NCI-H2171 treated with DMSO at 0.1 percent for 48 hours (cell line): ENCODE results near the gene JARID2.
"Not testable (repeated sequence)": the region's sequence is repeated elsewhere in the genome, so short reads cannot be mapped to it uniquely, and the experiment has no call there.

Experiments
- DNase-seq: peaks from one replicate; lab custom pipeline; 2025; lab: John Stamatoyannopoulos, UW

Gene JARID2

DNA sequence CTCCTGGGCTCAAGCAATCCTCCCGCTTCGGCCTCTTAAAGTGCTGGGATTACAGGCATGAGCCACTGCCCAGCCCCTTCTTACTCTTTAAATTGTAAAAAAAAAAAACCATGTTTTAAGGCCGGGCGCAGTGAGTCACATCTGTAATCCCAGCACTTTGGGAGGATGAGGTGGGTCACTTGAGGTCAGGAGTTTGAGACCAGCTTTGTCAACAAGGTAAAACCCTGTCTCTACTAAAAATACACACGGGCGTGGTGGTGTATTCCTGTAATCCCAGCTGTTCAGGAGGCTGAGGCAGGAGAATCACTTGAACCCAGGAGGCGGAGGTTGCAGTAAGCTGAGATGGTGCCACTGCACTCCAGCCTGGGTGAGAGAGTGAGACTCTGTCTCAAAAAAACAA lies 43.6 kb downstream of the JARID2 start:
- not testable (repeated sequence) for DNase-seq

GRCh38 chr6:15290067-15290680 lies 44.3 kb downstream of the JARID2 start:
- no peak for DNase-seq

DNA sequence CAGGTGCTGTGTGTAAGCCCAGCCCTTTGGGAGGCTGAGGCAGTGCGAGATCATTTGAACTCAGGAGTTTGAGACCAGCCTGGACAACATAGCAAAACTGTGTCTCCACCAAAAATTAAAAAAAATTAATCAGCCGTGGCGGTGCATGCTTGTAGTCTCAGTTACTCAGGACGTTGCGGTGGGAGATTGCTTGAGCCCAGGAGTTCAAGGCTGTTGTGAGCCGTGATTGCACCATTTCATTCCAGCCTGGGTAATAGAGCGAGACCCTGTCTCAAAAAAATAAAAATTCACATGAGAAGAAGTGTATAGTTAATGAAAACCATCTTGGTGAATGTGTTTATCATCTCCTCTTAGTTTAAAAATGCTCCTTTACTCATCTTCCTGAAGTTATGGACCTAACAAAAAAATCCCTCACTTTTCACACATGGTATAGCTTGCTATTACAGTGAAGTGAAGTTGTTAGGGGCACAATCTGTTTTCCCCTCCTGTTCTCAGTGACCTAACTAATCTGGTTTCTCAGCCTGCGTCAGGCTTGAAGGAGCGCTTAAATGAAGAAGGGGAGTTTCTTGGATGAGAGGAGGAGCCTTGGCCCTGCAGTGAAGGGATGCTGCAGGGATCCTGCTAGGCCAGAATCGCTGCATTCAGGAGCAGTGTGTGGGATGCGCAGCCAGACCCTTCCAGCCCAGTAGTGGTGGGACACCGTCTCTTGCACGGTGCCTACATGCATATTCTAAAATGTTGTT lies 45.3 kb downstream of the JARID2 start:
- no peak for DNase-seq

GRCh38 chr6:15292721-15293302 lies 46.9 kb downstream of the JARID2 start:
- DNase-seq, result no peak

DNA sequence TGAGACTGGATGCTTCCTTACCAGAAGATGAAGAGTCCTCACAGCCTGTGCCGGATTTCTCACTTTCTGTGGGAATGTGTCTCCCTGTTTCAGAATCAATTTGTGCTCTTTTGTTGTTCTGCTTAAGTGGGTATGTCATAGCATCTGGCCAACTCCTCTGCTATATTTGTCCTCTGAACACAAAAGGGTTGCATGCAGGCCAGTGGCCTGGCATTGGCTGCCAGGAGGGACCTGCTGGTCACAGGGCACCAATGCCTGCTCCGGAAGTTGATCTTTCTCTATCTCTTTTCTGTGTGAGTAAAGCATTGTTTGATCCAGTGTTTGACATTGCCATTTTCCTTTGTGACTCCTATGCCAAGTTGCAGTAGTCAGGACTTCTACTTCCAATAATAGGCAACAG lies 47.8 kb downstream of the JARID2 start:
- DNase-seq, result no peak

- no peak for DNase-seq
Observed at GRCh38 chr6:15294504-15294903, 48.6 kb downstream of the JARID2 start.

GRCh38 chr6:15296249-15296648 lies 50.4 kb downstream of the JARID2 start:
- no peak for DNase-seq

DNA sequence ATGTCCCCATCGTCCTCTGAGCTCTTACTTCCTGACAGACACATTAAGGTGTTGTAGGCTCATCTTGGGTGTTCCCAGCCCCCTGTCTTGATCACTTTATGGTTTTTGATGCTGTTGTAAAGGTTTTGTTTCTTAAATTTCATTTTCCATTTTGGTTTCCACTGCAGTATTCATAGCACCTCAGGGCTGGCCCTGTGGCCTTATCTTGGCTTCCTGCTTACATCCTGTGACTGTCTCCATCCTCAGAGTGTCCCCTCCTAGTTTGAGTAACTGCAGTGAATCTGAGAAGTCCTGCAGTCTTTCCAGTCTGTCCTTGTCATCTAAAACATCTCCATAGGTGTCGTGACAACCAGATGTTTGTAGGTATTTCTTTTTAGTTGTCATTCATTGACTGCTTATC lies 50.9 kb downstream of the JARID2 start:
- no peak for DNase-seq

DNA sequence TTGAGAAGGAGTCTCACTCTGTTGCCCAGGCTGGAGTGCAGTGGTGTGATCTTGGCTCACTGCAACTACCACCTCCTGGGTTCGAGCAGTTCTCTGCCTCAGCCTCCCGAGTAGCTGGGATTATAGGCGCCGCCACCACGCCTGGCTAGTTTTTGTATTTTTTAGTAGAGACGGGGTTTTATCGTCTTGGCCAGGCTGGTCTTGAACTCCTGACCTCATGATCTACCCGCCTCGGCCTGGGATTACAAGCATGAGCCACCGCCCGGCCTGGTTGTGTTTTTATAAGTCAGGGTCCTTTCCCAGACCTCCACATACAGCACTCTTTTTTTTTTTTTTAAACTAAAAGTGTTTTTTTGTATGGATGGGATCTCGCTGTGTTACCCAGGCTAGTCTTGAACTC lies 51.3 kb downstream of the JARID2 start:
- not testable (repeated sequence) for DNase-seq

DNA sequence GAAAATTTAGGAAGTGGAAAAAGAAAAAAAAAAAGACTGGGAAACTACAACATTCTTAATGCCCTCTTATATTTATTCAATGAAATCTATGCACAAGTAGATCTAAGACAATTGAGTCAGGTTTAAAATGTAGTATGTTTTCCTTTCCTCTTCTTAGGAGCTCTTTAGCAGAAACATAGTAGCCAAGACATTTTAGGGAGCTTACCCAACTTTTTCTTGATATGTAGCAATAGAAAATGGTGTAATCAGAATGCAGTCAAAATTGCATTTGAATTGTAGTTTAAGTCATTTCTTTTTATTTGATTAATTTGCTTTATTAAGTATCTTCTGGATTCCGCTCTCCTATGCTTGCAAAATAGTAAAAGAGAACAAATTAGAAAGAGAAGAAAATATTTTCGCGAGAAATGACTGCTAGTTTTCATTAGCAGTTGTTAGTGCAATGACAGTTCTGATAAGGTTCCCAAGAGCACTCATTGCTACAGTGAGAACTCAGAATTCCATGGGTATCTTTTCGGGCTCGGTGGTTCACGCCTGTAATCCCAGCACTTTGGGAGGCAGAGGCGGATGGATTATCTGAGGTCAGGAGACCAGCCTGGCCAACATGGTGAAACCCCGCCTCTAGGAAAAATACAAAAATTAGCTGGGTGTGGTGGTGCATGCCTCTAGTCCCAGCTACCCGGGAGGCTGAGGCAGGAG lies 52.2 kb downstream of the JARID2 start:
- no peak for DNase-seq

DNA sequence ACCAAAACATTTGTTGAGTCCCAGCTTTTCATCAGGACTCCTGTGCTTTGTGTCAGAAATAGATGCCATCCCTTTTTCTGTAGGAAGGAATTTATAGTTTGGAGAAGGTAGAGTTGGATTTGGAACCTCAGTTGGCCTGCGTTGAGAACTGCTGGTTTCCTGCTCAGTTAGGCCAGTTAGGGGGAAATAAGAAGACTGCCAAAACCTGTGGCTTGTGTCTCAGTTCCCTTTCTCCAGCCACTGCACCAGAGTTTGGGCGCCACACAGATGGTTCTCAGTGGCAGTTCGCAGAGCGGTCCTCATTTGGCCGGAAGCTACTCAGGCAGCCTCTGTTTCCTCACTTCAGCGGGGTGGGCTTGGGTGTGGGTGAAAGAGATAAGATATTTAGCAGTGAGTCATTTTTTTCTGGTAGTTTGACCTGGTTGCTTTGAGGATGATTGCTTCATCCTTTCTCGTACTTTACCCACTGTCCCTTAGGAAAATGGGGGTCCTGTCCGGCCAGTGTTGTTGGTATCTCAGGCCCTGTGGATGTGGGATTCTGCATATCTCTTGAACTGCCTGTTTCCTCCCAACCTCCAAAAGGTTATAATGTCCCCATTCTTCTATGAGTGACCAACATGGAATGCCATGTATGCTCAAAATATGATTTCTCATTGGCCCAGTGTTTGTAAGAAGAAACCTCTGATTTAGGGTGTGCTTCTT lies 53.7 kb downstream of the JARID2 start:
- no peak for DNase-seq

- DNase-seq, result no peak
Observed at GRCh38 chr6:15301179-15302006, 55.5 kb downstream of the JARID2 start.

- no peak for DNase-seq
Observed at GRCh38 chr6:15303162-15303919, 57.5 kb downstream of the JARID2 start.

- DNase-seq, result no peak
Observed at GRCh38 chr6:15303920-15304291, 58.0 kb downstream of the JARID2 start.

DNA sequence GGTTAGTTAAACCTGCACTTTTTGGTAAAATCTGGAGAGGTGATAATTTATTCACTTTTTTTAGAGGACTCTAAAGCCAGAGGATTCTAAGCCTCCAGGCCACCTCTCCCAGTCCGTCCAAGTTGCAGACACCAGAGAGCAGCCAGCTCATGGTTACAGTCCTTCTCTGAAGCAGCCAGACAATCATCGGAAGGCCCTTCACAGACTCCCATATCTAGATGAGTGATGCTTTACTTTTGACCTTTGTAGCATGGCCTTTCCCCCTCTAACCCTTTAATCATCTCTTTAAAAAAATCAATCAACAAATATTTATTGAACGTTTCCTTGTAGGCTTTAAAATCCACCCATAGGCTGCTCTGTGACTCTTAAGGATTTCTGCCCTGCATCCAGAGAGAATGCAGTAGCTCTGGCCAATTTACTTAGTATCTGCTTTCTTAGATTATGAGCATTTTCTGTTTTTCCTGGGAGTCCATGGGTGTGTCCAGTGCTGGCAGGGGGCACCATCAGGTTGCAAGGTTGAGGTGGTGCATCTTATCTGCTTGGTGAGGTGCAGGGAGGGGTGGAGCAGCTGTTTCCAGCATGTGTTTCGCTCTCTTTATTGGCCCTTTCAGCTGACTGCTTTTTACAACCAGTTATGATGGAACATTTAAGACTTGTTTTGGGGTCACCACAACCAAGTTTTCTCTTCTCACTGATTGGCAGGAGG lies 58.6 kb downstream of the JARID2 start:
- no peak for DNase-seq

DNA sequence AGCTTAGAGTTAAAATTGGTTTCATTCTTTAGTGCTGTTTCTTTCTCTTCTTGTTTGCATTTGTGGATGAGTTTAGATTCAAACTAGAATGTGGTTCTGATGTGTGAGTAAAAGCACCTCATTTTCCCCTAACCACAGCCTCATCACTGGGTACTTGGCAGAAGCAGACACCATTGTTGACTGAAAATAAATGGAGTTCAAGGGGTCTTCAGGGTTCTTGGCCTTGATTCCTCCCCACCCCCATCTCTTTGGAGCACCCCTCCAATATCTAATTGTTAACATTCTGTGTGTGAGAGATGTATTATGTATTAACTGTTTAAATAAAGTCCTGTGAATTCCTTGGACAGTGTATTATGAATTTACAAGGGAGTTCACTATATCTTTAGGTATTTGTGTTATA lies 59.6 kb downstream of the JARID2 start:
- DNase-seq, result no peak

DNA sequence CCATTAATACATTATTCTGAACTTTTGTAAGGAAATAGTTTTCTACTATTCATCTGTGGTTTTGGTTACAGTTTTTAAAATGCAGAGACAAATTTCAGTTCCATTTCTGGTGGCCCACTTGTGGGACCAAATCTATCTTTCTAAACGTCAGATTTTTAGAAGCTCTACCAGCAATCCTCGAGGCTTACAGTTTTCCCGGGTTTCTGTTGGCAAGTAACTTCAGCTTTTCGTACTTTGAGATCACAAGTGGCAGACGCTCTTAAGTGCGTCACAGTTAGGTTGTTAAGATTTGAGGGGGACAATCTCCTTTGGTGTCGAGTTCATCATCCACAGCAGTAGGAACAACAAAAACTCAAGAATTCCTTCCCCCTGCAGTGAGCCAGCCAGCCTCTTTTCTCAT lies 60.0 kb downstream of the JARID2 start:
- DNase-seq, result no peak

GRCh38 chr6:15308435-15309213 lies 62.8 kb downstream of the JARID2 start:
- DNase-seq, result no peak

DNA sequence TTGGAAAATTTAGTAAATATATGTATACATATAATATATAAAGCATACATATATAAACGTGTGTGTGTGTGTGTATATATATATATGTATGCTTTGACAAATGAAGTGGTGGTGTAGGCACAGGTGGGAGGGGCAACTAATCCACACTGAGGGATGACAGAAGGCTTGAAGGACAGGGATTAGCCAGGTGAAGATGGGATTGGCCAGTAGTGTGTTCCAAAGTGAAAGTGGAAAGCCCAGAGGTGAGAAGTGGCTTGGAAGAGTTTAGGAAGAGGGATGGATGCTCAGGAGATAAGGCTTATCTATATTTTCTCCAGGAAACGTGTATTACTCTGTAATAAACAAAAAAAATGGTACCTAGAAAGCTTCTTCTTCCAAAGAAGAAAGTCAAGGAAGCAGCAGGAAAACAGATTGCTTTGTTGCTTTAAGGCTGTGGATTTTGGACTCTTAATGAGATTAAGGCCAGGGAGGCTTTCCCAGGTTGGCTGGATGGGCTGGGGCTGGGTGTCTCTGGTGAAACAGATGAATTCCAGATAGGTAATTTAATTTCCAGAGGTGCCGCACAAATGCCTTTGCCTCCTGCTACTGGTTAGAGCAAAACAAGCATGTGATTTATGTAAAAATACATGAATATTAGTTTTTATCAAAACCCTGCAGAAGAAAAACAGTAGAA lies 63.9 kb downstream of the JARID2 start:
- no peak for DNase-seq
